Calu3 (cell line): ENCODE results near the gene CACNA1G. TPM values are rescaled to one million over a fixed set of nuclear protein-coding genes. Genes with fewer than 3 reads are reported as not detected.

Experiments used
- BruUV-seq: library from RNA; stranded (reverse); fragments of 400-500 nt; replicated peaks from 2 replicates; lab custom pipeline; 2021; lab: Mats Ljungman, UMichigan
- CTCF ChIA-PET: fragments of 300-600 bp; sonication (Branson Sonifier 250); formaldehyde crosslinking; loops from one replicate; lab custom pipeline; 2022; ENCODE audit warnings: antibody characterized with exemption; lab: Charles Lee
- DNase-seq: peaks from one replicate; pipeline ENCODE4 v3.0.0; 2022
- H3K27ac Mint-ChIP-seq: one replicate; pipeline ENCODE4 v1.8.0; 2022; ENCODE audit warnings: mixed read lengths; ENCODE audit not compliant: unreplicated experiment
- H3K27me3 Mint-ChIP-seq: one replicate; pipeline ENCODE4 v1.8.0; 2022; ENCODE audit warnings: mixed read lengths; ENCODE audit not compliant: unreplicated experiment
- H3K36me3 Mint-ChIP-seq: one replicate; pipeline ENCODE4 v1.8.0; 2022; ENCODE audit warnings: mild to moderate bottlenecking, moderate library complexity, mixed read lengths; ENCODE audit not compliant: insufficient read depth, unreplicated experiment
- H3K4me1 Mint-ChIP-seq: one replicate; pipeline ENCODE4 v1.8.0; 2022; ENCODE audit warnings: mild to moderate bottlenecking, low read depth, mixed read lengths; ENCODE audit not compliant: unreplicated experiment
- H3K4me3 Mint-ChIP-seq: one replicate; pipeline ENCODE4 v1.8.0; 2022; ENCODE audit warnings: mild to moderate bottlenecking, low read depth, moderate library complexity, mixed read lengths; ENCODE audit not compliant: unreplicated experiment
- H3K9me3 Mint-ChIP-seq: one replicate; pipeline ENCODE4 v1.8.0; 2022; ENCODE audit warnings: low read depth, mixed read lengths; ENCODE audit not compliant: unreplicated experiment
- intact Hi-C: fragments of 100-400 bp; cut with micrococcal nuclease; formaldehyde crosslinking; loops from one replicate; pipeline ENCODE4 v1.10.0; 2022; ENCODE audit not compliant: unreplicated experiment
- total RNA-seq: library from RNA; stranded (reverse); gene quantifications from 2 replicates; pipeline ENCODE4 v1.2.3, GENCODE V29; 2022
- TF ChIP-seq, protein P1 (sequence below): fragments of 200-600 bp; IDR thresholded peaks from one replicate; pipeline ENCODE4 v1.8.0; 2022; ENCODE audit warnings: antibody characterized with exemption; ENCODE audit not compliant: unreplicated experiment

CACNA1G gene
- total RNA-seq, 1 experiment from 2014 or later = not detected

DNA sequence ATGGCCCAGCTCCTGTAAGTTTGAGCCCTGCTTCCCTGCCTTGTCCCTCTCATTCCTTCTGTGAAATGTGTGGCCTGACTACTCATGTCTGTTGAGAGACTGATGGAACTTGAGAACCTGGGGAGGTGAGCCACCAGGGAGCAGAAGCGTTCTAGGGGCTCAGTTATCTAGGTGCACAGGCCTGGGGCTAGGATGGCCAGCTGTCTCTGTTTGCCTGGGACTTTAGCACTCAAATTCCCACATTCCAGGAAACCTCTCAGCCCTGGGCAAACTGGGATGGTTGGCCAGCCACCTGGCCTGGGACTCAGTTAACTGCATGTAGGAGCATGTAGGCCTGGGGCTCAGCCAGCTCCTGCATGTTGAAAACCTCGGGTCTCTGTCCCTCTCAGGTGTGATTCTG is 37.3 kb upstream of the CACNA1G start:
- Mint-ChIP-seq H3K4me1 (no peaks in the 10 kb centered on the region), H3K9me3 (no peaks in the 10 kb centered on the region), H3K36me3 (no peaks in the 10 kb centered on the region), H3K27ac (no peak overlapping the region), H3K4me3 (no peak overlapping the region), H3K27me3 (peaks cover 11% of the 10 kb centered on the region)
- TF ChIP-seq, protein P1, sequence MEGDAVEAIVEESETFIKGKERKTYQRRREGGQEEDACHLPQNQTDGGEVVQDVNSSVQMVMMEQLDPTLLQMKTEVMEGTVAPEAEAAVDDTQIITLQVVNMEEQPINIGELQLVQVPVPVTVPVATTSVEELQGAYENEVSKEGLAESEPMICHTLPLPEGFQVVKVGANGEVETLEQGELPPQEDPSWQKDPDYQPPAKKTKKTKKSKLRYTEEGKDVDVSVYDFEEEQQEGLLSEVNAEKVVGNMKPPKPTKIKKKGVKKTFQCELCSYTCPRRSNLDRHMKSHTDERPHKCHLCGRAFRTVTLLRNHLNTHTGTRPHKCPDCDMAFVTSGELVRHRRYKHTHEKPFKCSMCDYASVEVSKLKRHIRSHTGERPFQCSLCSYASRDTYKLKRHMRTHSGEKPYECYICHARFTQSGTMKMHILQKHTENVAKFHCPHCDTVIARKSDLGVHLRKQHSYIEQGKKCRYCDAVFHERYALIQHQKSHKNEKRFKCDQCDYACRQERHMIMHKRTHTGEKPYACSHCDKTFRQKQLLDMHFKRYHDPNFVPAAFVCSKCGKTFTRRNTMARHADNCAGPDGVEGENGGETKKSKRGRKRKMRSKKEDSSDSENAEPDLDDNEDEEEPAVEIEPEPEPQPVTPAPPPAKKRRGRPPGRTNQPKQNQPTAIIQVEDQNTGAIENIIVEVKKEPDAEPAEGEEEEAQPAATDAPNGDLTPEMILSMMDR = no peak
- intact Hi-C loops = no loop called here
- CTCF ChIA-PET = no interaction called here
- BruUV-seq = no TSS peak
- DNase-seq = no peak

DNA sequence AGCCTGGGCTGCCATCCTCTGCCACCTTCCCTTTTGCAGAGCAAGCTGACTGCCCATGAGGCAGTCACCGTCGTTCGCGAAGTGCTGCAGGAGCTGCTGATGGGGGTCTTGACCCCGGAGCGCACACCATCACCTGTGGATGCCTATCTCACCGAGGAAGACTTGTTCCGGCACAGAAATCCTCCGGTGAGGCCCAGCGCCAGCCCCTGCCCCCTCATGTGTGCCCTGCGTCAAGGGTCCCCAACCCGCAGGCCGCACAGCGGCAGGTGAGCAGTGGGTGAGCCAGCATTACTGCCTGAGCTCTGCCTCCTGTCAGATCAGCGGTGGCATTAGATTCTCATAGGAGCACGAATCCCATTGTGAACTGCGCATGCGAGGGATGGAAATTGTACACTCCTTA is 35.7 kb upstream of the CACNA1G start:
- Mint-ChIP-seq H3K4me1 (no peaks in the 10 kb centered on the region), H3K27me3 (peaks cover 19% of the 10 kb centered on the region), H3K36me3 (no peaks in the 10 kb centered on the region), H3K27ac (no peak overlapping the region), H3K9me3 (no peaks in the 10 kb centered on the region), H3K4me3 (no peak overlapping the region)
- no peak for DNase-seq
- no TSS peak for BruUV-seq
- TF ChIP-seq, protein P1 = no peak
- CTCF ChIA-PET = interaction anchor here (0.6 kb wide), 1 partner anchor 9 kb away, joined by 3 read pairs; no protein-coding TSS in a partner anchor
- intact Hi-C loops = no loop called here

GRCh38 chr17:50527155-50527762 is 33.3 kb upstream of the CACNA1G start:
- Mint-ChIP-seq H3K4me1 (peaks cover 15% of the 10 kb centered on the region), H3K4me3 (no peak overlapping the region), H3K27ac (no peak overlapping the region), H3K36me3 (peaks cover 7% of the 10 kb centered on the region), H3K9me3 (no peaks in the 10 kb centered on the region), H3K27me3 (peaks cover 20% of the 10 kb centered on the region)
- no peak for DNase-seq
- BruUV-seq = no TSS peak
- intact Hi-C loops = no loop called here
- CTCF ChIA-PET = interaction anchor here (0.6 kb wide), 1 partner anchor 232 kb away, joined by 6 read pairs; no protein-coding TSS in a partner anchor
- TF ChIP-seq, protein P1 = no peak

GRCh38 chr17:50527949-50528474 is 32.5 kb upstream of the CACNA1G start:
- Mint-ChIP-seq H3K27me3 (peaks cover 20% of the 10 kb centered on the region), H3K4me3 (no peak overlapping the region), H3K36me3 (peaks cover 15% of the 10 kb centered on the region), H3K4me1 (peaks cover 16% of the 10 kb centered on the region), H3K9me3 (no peaks in the 10 kb centered on the region), H3K27ac (no peak overlapping the region)
- BruUV-seq = no TSS peak
- CTCF ChIA-PET = interaction anchor here (0.6 kb wide), 2 partner anchors 130 to 231 kb away, joined by 3 to 6 read pairs; no protein-coding TSS in a partner anchor
- intact Hi-C loops = no loop called here
- TF ChIP-seq, protein P1 = no peak
- DNase-seq = no peak
